K562 (cell line): ENCODE data around the gene CCDC7. TPM values are rescaled to one million over a fixed set of nuclear protein-coding genes. Genes with fewer than 3 reads are reported as not detected.
A peak's percentile ranks its signal among the peaks of the same experiment; 100 is the strongest.

Experiments used
- ATAC-seq: fragments of 200-7000 bp; cut with Tn5 transposase; 3 replicates; pipeline ENCODE4 v1.9.1; 2020; ENCODE audit warnings: moderate library complexity
- BruUV-seq: library from RNA; stranded (reverse); fragments of 400-500 nt; replicated peaks from 2 replicates; lab custom pipeline; 2021; lab: Mats Ljungman, UMichigan
- CTCF ChIA-PET: fragments of 300-600 bp; formaldehyde crosslinking; extraction: SDS; loops from one replicate; lab custom pipeline; 2021; ENCODE audit warnings: low intra/inter-chr PET ratio; lab: Yijun Ruan, JAX
- POLR2A ChIA-PET: fragments of 300-600, 350-650 bp; sonication (Branson Sonifier 250); formaldehyde crosslinking; extraction: SDS; loops from one replicate; lab custom pipeline; 2021; ENCODE audit warnings: antibody characterized with exemption, inconsistent platforms; lab: Yijun Ruan, JAX
- DNase-seq, 4 experiments: peaks; one replicate each; pipeline versions ENCODE4 v3.0.0 to v3.0.0-alpha.2; 2011 to 2018; ENCODE audit warnings: low spot score in 3 of 4, mixed read lengths in 3 of 4; ENCODE audit errors: extremely low read depth in 1 of 4
- FAIRE-seq: peaks from 2 replicates; lab custom pipeline; 2011; peaks lifted over from hg19 to GRCh38; lab: Jason Lieb, UNC
- H2AFZ ChIP-seq: 2 replicates; pipeline ENCODE4 v1.6.0; 2011; ENCODE audit warnings: low read depth, low read length, control low read depth, inconsistent platforms
- H3K27ac ChIP-seq: fragments of 200-600 bp; 3 replicates; pipeline ENCODE4 v1.8.0; 2011; ENCODE audit warnings: low read depth, mild to moderate bottlenecking, control low read depth, inconsistent platforms, low read length, moderate library complexity, mixed read lengths; ENCODE audit errors: extremely low read depth
- H3K27me3 ChIP-seq, 2 experiments: fragments of 300-600 bp in 1 of 2; 2 replicates in 1 of 2; 3 replicates in 1 of 2; pipeline versions ENCODE4 v1.6.0 to v1.8.0; 2011; ENCODE audit warnings: inconsistent platforms in 2 of 2, low read length in 2 of 2, mild to moderate bottlenecking in 1 of 2, mixed read lengths in 1 of 2, moderate library complexity in 1 of 2; ENCODE audit not compliant: control insufficient read depth in 2 of 2, insufficient read depth in 2 of 2
- H3K36me3 ChIP-seq: fragments of 300-600 bp; 3 replicates; pipeline ENCODE4 v1.8.0; 2011; ENCODE audit warnings: mild to moderate bottlenecking, low read length, inconsistent platforms; ENCODE audit not compliant: control insufficient read depth, insufficient read depth
- H3K4me1 ChIP-seq, 2 experiments: fragments of 200-600 bp in 1 of 2; replicated peaks in 1 of 2; 2 replicates in 1 of 2; 3 replicates in 1 of 2; pipeline versions ENCODE4 v1.5.1 to v1.8.0; 2011; ENCODE audit warnings: inconsistent platforms in 2 of 2, low read length in 2 of 2, mild to moderate bottlenecking in 1 of 2, mixed read lengths in 1 of 2, moderate library complexity in 1 of 2; ENCODE audit not compliant: control insufficient read depth in 2 of 2, insufficient read depth in 2 of 2
- H3K4me2 ChIP-seq: 2 replicates; pipeline ENCODE4 v1.6.1; 2011; ENCODE audit warnings: low read length, control low read depth, inconsistent platforms, mixed read lengths; ENCODE audit not compliant: insufficient read depth
- H3K4me3 ChIP-seq: fragments of 200-600 bp; sonication (generic), shearing (Covaris generic); 2 replicates; pipeline ENCODE4 v1.5.1; 2016; ENCODE audit warnings: control low read depth, inconsistent platforms
- H3K79me2 ChIP-seq: fragments of 200-600 bp; 3 replicates; pipeline ENCODE4 v1.8.0; 2011; ENCODE audit warnings: low read length, inconsistent platforms; ENCODE audit not compliant: control insufficient read depth, insufficient read depth
- H3K9ac ChIP-seq, 2 experiments: 2 replicates each; pipeline versions ENCODE4 v1.6.0 to v1.6.1; 2011; ENCODE audit warnings: low read depth in 2 of 2, low read length in 2 of 2, control low read depth in 1 of 2, inconsistent platforms in 1 of 2, mild to moderate bottlenecking in 1 of 2, mixed read lengths in 1 of 2; ENCODE audit not compliant: insufficient read depth in 1 of 2
- H3K9me1 ChIP-seq: one replicate; pipeline ENCODE4 v1.6.0; 2011; ENCODE audit warnings: inconsistent platforms, mild to moderate bottlenecking, low read length, moderate library complexity; ENCODE audit not compliant: control insufficient read depth, insufficient read depth
- H3K9me3 ChIP-seq: replicated peaks from 2 replicates; pipeline ENCODE4 v1.5.1; 2011; ENCODE audit warnings: low read depth, low read length, inconsistent platforms; ENCODE audit not compliant: control insufficient read depth, insufficient read depth
- H4K20me1 ChIP-seq: replicated peaks from 2 replicates; pipeline ENCODE4 v1.6.1; 2011; ENCODE audit warnings: low read length, inconsistent platforms, mixed read lengths; ENCODE audit not compliant: control insufficient read depth, insufficient read depth
- ESRRA ChIP-seq: fragments of 450-650 bp; IDR thresholded peaks from 2 replicates; pipeline ENCODE4 v1.6.1; 2014; ENCODE audit warnings: low read depth, mild to moderate bottlenecking, moderate library complexity, borderline replicate concordance
- TAF9B ChIP-seq: fragments of 450-650 bp; IDR thresholded peaks from 2 replicates; pipeline ENCODE4 v1.6.1; 2018; ENCODE audit warnings: mild to moderate bottlenecking; ENCODE audit not compliant: partially characterized antibody
- ZKSCAN8 ChIP-seq: fragments of 200-800 bp; sonication (Bioruptor generic); IDR thresholded peaks from 2 replicates; pipeline ENCODE4 v1.6.1; 2016; ENCODE audit warnings: missing genetic modification characterization, missing compliant biosample characterization
- WGBS: fragments of 100-300 bp; shearing (Covaris generic); methylation state at CpG from one replicate; pipeline ENCODE4 v1.1.6; 2016; ENCODE audit warnings: low coverage, mixed read lengths; ENCODE audit not compliant: insufficient coverage; ENCODE audit errors: missing lambda C conversion rate; 5-methylcytosine and 5-hydroxymethylcytosine counted together
- in situ Hi-C: fragments of 300-500 bp; cut with MboI; formaldehyde crosslinking; loops from 4 replicates; pipeline ENCODE4 v1.15.0; 2018; ENCODE audit warnings: inconsistent platforms, mixed read lengths
- intact Hi-C: fragments of 100-400 bp; cut with micrococcal nuclease; formaldehyde crosslinking; loops from 2 replicates; pipeline ENCODE4 v1.14.2; 2022
- polyA plus RNA-seq, 8 experiments: library from polyadenylated mRNA; depleted of rRNA in 4 of 8; stranded (reverse) in 5 of 8; unstranded in 3 of 8; fragments of >200 nt; fragmentation: Nextera tagmentation in 2 of 8; fragmentation: Illumina TruSeq in 1 of 8; extraction: Ambion mirVana in 2 of 8; extraction: Trizol in 1 of 8; gene quantifications; 2 replicates each; pipeline versions ENCODE4 v1.2.1 to v1.2.3, GENCODE V29; 2011 to 2014; ENCODE audit warnings: inconsistent platforms in 1 of 8, missing spikeins in 1 of 8
- total RNA-seq, 7 experiments: library from RNA; depleted of rRNA in 6 of 7; stranded (reverse); fragments of >200 nt in 6 of 7; fragmentation: Illumina TruSeq in 2 of 7; extraction: Trizol in 2 of 7; gene quantifications; 2 replicates each; pipeline versions ENCODE4 v1.2.1 to v1.2.3, GENCODE V29; 2011 to 2021; ENCODE audit warnings: low replicate concordance in 1 of 7
- TF ChIP-seq, protein P1 (sequence below): fragments of 450-650 bp; IDR thresholded peaks from 2 replicates; pipeline ENCODE4 v1.6.1; 2016; ENCODE audit warnings: low read depth, mild to moderate bottlenecking, moderate library complexity
- TF ChIP-seq, protein P2 (sequence below), 3 experiments: IDR thresholded peaks in 2 of 3; conservative IDR thresholded peaks in 1 of 3; 2 replicates each; pipeline ENCODE4 v1.5.1; 2011 to 2012; ENCODE audit warnings: low read length in 3 of 3, mild to moderate bottlenecking in 3 of 3, control low read depth in 2 of 3, improper control_type of control experiment in 1 of 3, inconsistent platforms in 1 of 3, low read depth in 1 of 3, mixed read lengths in 1 of 3, moderate library complexity in 1 of 3; ENCODE audit not compliant: insufficient read depth in 2 of 3

Gene CCDC7
- total and polyA plus RNA-seq, 9 of the 15 experiments (the other 6 are each of a cell fraction or from before 2014, with no cell fraction given): 1.5 to 6.6 (median 2.7) TPM

DNA sequence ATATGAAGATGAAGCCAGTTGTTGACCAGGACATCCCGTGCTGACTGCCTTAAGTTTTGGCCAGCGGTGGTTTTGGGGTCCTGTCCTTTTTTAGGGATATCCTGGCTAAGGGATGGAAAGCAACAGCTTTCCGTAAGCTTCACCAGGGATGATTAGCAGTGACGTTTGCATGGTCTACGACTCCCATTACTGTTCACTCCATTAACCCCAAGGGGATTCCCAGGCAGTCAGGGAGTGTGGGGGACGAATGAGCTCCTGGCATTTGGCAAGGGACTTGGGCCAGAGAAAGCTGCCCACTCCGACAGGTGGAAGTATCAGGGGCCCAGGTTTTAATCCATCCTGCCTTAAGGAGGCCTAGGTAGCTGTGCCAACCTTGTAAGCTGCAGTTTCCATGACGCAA lies 445.3 kb downstream of the CCDC7 start (continued):
- TF ChIP-seq TAF9B (no peak), ESRRA (no peak)
- TF ChIP-seq, protein P1, sequence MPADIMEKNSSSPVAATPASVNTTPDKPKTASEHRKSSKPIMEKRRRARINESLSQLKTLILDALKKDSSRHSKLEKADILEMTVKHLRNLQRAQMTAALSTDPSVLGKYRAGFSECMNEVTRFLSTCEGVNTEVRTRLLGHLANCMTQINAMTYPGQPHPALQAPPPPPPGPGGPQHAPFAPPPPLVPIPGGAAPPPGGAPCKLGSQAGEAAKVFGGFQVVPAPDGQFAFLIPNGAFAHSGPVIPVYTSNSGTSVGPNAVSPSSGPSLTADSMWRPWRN: no peak

DNA sequence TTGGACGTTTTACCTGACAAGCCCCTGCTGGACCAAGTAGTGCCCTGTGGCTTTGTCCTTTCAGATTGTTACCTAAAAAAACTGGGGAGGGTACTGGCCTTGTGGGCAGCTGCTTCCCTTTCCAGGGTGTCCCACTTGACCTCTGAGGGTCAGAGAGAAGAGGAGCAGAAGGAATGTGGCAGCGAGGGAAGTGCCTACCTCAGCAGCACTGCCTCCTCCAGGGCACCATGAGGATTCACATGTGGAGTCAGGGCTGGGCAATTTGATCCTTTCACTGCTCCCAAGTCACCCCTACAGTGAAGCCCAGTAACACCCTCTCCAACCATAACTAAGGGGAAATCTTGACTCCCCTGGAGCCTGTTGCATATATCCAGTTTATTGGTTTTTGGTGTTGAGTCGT lies 447.5 kb downstream of the CCDC7 start:
- Histone ChIP-seq H3K4me1 (no peaks in the 10 kb centered on the region; a peak in 2 of 5 replicates), H3K27ac (no peak overlapping the region), H3K27me3 (no peaks in the 10 kb centered on the region; a peak in 2 of 5 replicates), H4K20me1 (no peaks in the 10 kb centered on the region), H3K9ac (no peak overlapping the region), H3K9me1 (no peaks in the 10 kb centered on the region), H3K4me2 (no peak overlapping the region), H3K79me2 (no peaks in the 10 kb centered on the region), H3K4me3 (no peak overlapping the region), H3K9me3 (no peaks in the 10 kb centered on the region), H2AFZ (no peak overlapping the region), H3K36me3 (peaks cover 25% of the 10 kb centered on the region)
- 28% methylated on average over 3 of the region's 3 CpGs for WGBS
- ATAC-seq: peak; percentile 84
- no peak for TF ChIP-seq ZKSCAN8 (CRISPR knock-in tag)
- TF ChIP-seq, protein P2, sequence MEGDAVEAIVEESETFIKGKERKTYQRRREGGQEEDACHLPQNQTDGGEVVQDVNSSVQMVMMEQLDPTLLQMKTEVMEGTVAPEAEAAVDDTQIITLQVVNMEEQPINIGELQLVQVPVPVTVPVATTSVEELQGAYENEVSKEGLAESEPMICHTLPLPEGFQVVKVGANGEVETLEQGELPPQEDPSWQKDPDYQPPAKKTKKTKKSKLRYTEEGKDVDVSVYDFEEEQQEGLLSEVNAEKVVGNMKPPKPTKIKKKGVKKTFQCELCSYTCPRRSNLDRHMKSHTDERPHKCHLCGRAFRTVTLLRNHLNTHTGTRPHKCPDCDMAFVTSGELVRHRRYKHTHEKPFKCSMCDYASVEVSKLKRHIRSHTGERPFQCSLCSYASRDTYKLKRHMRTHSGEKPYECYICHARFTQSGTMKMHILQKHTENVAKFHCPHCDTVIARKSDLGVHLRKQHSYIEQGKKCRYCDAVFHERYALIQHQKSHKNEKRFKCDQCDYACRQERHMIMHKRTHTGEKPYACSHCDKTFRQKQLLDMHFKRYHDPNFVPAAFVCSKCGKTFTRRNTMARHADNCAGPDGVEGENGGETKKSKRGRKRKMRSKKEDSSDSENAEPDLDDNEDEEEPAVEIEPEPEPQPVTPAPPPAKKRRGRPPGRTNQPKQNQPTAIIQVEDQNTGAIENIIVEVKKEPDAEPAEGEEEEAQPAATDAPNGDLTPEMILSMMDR (IDR thresholded peaks at IDR 0.05 in 2 of 3, conservative IDR thresholded peaks at IDR 0.05 in 1 of 3; ENCODE audit: insufficient read depth in 2 of 3, low read depth in 1 of 3, low read length in 3 of 3): peak in 2 of 3 experiments; percentile 15 to 41; a peak in 1 of 6 replicates
- in situ Hi-C loops (no loop called here), intact Hi-C loops (no loop called here)
- ChIA-PET POLR2A (interaction anchor here (1.3 kb wide), 1 partner anchor 12 kb away, joined by 4 read pairs; no protein-coding TSS in a partner anchor), CTCF (no interaction called here)
- BruUV-seq: no TSS peak
- peak in 1 of 4 experiments; percentile 24 for DNase-seq
- FAIRE-seq: no peak
